Peyer's patch (tissue), 4 donors: Measurements from ENCODE around the gene CRB2. TPM values are rescaled to one million over a fixed set of nuclear protein-coding genes. Genes with fewer than 3 reads are reported as not detected.

Experiments
- DNase-seq, 3 donors: peaks; one replicate each; pipeline ENCODE4 v3.0.0-alpha.2; 2017 to 2019
- H3K27ac ChIP-seq, 4 donors: fragments of 200-600 bp; sonication (generic); one replicate each; pipeline ENCODE4 v1.5.1; 2016 to 2019
- H3K27me3 ChIP-seq, 2 donors: fragments of 200-600 bp; sonication (generic); one replicate each; pipeline ENCODE4 v1.5.1; 2019
- H3K36me3 ChIP-seq, 3 donors: fragments of 200-600 bp; sonication (generic); one replicate each; pipeline ENCODE4 v1.5.1; 2016 to 2019
- H3K4me1 ChIP-seq, 4 donors: fragments of 200-600 bp; sonication (generic); one replicate each; pipeline ENCODE4 v1.5.1; 2016 to 2019
- H3K4me3 ChIP-seq, 4 donors: fragments of 200-600 bp; sonication (generic); 1 replicate in 3 of 4; 2 replicates in 1 of 4; pipeline ENCODE4 v1.5.1; 2016 to 2019; ENCODE audit warnings: mild to moderate bottlenecking in 1 of 4
- H3K9me3 ChIP-seq, 4 donors: fragments of 200-600 bp; sonication (generic); one replicate each; pipeline ENCODE4 v1.5.1; 2016 to 2019; ENCODE audit warnings: mild to moderate bottlenecking in 1 of 4
- CTCF ChIP-seq, 6 experiments: fragments of 450-650 bp in 4 of 6; fragments of 200-600 bp in 2 of 6; sonication (generic) in 1 of 6; IDR thresholded peaks; one replicate each; pipeline ENCODE4 v1.5.1; 2017 to 2019; ENCODE audit warnings: antibody characterized with exemption in 6 of 6, mild to moderate bottlenecking in 3 of 6, moderate library complexity in 1 of 6
- POLR2A ChIP-seq, 2 donors: fragments of 450-650 bp; IDR thresholded peaks; one replicate each; pipeline ENCODE4 v1.5.1; 2017; ENCODE audit warnings: antibody characterized with exemption in 2 of 2, mild to moderate bottlenecking in 2 of 2, moderate library complexity in 2 of 2
- total RNA-seq, 4 donors: library from RNA; depleted of rRNA; stranded (reverse); fragments of >200 nt; gene quantifications; one replicate each; pipeline ENCODE4 v1.1.0, GENCODE V29; 2016

CRB2 gene
- total RNA-seq, 4 donors from 2014 or later: 0.27 to 0.85 (median 0.83) TPM; not detected in 1

DNA sequence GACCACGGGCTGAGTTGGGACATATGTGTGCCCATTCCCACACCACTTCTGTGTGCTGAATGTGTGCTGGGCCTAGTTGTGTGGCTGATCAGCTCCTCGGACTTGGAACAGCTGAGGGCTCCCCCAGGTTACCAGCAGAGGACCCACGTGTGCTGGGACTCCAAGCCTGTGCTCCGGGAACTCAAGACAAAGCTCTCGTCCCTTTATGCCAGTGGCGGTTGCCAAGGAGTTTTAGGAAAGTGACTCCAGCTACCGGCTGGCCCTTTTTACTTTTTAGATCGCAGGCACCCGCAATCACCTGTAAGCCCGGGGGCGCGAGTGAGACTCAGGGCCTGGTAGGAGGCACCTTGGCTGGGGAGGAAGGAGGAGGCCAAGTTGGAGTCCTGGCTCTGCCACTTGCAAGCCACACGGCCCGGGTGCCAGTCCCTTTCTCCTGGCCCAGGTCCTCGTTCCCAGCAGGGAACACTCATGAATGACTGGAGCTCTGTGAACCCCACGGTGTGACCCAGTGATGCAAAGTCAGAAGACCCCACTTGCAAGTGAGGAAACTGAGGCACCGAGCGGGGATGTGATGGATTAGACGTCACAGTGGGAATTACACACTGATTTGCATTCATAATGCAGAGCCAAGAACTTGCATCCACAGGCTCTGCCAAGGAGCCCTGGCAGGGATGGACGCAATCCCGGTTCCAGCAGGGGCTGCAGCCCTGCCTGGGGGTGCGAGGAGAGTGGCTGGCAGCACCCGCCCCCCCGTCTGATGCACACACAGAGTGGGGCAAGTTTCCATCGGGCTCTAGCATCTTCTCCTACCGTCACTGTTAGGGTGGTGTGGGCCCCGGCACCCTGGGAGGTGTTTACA, 26.9 kb downstream of the CRB2 start:
- peaks cover 0 to 4% (median 0%) of the 10 kb centered on the region in 4 donors for H3K4me1 ChIP-seq
- no peak for TF ChIP-seq CTCF (IDR thresholded peaks at IDR 0.05)
- no peak for TF ChIP-seq POLR2A (IDR thresholded peaks at IDR 0.05)
- DNase-seq: no peak

GRCh38 chr9:123383512-123384170, 27.6 kb downstream of the CRB2 start:
- Histone ChIP-seq H3K4me3 (no peak overlapping the region), H3K9me3 (no peaks in the 10 kb centered on the region), H3K27ac (no peak overlapping the region), H3K4me1 (no peaks in the 10 kb centered on the region), H3K36me3 (peaks cover 0 to 26% (median 0%) of the 10 kb centered on the region in 3 donors), H3K27me3 (no peaks in the 10 kb centered on the region)
- DNase-seq: no peak
- no peak for TF ChIP-seq CTCF (IDR thresholded peaks at IDR 0.05)
- TF ChIP-seq POLR2A (IDR thresholded peaks at IDR 0.05): no peak

More for the DNA sequence above, 26.9 kb downstream of the CRB2 start:
- H3K27me3 ChIP-seq: no peaks in the 10 kb centered on the region
- no peak overlapping the region for H3K4me3 ChIP-seq
- H3K9me3 ChIP-seq: no peaks in the 10 kb centered on the region
- peaks cover 0 to 26% (median 0%) of the 10 kb centered on the region in 3 donors for H3K36me3 ChIP-seq
- no peak overlapping the region for H3K27ac ChIP-seq

DNA sequence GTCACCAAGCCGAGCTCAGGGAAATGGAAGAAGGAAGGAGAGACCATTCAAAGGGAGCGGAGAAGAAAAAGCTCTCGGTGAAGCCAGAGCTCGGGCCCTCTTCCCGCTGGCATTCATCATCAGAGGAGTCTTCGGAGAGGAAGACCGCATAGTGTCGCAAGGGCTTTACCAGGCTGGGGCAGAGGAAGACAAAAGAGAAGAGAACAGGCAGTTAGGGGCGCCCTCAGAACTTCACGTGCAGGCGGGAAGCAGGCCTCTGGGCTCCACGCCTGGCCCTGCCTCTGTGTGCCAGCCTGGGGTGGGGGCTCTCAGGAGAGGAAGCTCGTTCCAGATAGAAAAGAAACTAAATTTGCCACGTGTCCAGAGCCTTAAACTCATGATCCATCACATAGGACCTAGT, 31.7 kb downstream of the CRB2 start:
- no peak overlapping the region for H3K4me3 ChIP-seq

GRCh38 chr9:123389070-123389469, 33.1 kb downstream of the CRB2 start:
- Histone ChIP-seq H3K27me3 (no peaks in the 10 kb centered on the region), H3K27ac (no peak overlapping the region), H3K4me3 (no peak overlapping the region), H3K9me3 (no peaks in the 10 kb centered on the region), H3K4me1 (no peaks in the 10 kb centered on the region), H3K36me3 (no peaks in the 10 kb centered on the region)
- TF ChIP-seq CTCF (IDR thresholded peaks at IDR 0.05): no peak
- TF ChIP-seq POLR2A (IDR thresholded peaks at IDR 0.05): no peak
- no peak for DNase-seq

More for the DNA sequence above, 31.7 kb downstream of the CRB2 start:
- Histone ChIP-seq H3K27me3 (no peaks in the 10 kb centered on the region), H3K27ac (no peak overlapping the region), H3K9me3 (no peaks in the 10 kb centered on the region), H3K36me3 (peaks cover 0 to 9% (median 0%) of the 10 kb centered on the region in 3 donors), H3K4me1 (no peaks in the 10 kb centered on the region)
- TF ChIP-seq CTCF (IDR thresholded peaks at IDR 0.05) (no peak), POLR2A (IDR thresholded peaks at IDR 0.05) (no peak)
- no peak for DNase-seq

DNA sequence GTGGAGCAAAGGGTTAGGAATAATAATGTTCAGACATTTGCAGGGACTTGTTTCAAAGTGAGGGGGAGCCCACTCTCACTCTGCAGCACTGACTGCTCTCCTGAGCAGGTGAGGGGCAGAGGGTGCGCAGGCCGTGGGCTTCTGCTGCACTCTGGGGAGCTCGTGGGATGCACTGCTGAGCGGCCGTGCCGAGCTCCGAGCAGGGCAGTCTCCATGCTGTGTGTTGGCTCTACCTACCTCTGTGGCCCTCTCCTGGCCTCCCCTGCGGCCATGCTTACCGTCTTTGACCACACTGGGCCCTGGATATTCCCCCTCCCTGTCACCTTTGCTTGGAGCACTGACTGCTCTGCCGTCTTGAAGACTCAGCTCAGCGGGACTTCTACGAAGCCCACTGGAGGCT, 33.7 kb downstream of the CRB2 start:
- Histone ChIP-seq H3K27me3 (no peaks in the 10 kb centered on the region), H3K4me1 (no peaks in the 10 kb centered on the region), H3K4me3 (no peak overlapping the region), H3K36me3 (no peaks in the 10 kb centered on the region), H3K27ac (no peak overlapping the region), H3K9me3 (no peaks in the 10 kb centered on the region)
- DNase-seq: no peak
- TF ChIP-seq POLR2A (IDR thresholded peaks at IDR 0.05): no peak
- no peak for TF ChIP-seq CTCF (IDR thresholded peaks at IDR 0.05)
